ENCODE measurements around the gene RPS6KB2. TPM values are rescaled to one million over a fixed set of nuclear protein-coding genes. Genes with fewer than 3 reads are reported as not detected.

Gene RPS6KB2
- total RNA-seq, 1 experiment from 2014 or later: 116 TPM

DNA sequence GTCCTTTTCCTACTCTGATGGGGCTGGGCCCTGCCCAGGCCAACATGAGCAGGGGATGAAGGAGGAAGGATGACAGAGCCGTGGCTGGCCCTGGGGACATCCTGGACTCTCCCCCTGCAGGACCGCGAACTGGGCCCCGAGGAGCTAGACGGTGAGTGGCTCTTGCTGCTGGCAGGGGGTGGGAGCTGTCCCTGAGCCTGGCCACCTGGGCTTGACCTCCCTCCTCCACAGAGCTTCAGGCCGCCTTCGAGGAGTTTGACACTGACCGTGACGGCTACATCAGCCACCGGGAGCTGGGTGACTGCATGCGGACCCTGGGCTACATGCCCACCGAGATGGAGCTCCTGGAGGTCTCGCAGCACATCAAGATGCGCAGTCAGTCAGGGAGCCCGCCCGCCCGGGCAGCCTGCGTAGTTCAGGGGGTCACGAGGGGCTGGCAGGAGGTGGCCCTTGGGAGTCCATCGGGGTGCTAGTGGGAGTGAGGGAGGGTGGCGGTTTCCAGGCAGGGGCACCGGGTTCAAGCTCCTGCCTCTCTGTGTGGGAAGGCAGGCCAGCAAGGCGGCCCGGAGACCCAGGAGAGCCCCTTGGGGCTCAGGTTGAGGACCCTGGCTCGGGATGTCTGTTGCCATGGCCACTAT is 27.9 kb downstream of the RPS6KB2 start:
- POLR2A ChIA-PET: no interaction called here
- Histone ChIP-seq H3K4me1 (no peaks in the 10 kb centered on the region), H3K4me3 (ENCODE audit: low read depth, low read length) (no peak overlapping the region), H3K9me3 (no peaks in the 10 kb centered on the region), H3K27me3 (replicated peaks; ENCODE audit: control insufficient read depth, insufficient read depth, low read length) (no peaks in the 10 kb centered on the region), H3K36me3 (ENCODE audit: control insufficient read depth, insufficient read depth, low read length) (no peaks in the 10 kb centered on the region)
- intact Hi-C loops (cut with micrococcal nuclease; ENCODE audit: unreplicated experiment): no loop called here
- no TSS peak for BruUV-seq (replicated peaks)
- CTCF ChIA-PET: interaction anchor here (0.6 to 1.0 kb wide), 2 partner anchors 8 to 55 kb away, joined by 3 read pairs; partner anchors contain the start of gene PPP1CA
- no peaks in the 10 kb centered on the region for H3K36me3 Mint-ChIP-seq (ENCODE audit: insufficient read depth, unreplicated experiment)
- H3K27ac Mint-ChIP-seq (ENCODE audit: unreplicated experiment): no peak overlapping the region
- H3K4me3 Mint-ChIP-seq (ENCODE audit: unreplicated experiment): no peak overlapping the region
- no peaks in the 10 kb centered on the region for H3K9me3 Mint-ChIP-seq (ENCODE audit: unreplicated experiment)
- TF ChIP-seq, protein P1, sequence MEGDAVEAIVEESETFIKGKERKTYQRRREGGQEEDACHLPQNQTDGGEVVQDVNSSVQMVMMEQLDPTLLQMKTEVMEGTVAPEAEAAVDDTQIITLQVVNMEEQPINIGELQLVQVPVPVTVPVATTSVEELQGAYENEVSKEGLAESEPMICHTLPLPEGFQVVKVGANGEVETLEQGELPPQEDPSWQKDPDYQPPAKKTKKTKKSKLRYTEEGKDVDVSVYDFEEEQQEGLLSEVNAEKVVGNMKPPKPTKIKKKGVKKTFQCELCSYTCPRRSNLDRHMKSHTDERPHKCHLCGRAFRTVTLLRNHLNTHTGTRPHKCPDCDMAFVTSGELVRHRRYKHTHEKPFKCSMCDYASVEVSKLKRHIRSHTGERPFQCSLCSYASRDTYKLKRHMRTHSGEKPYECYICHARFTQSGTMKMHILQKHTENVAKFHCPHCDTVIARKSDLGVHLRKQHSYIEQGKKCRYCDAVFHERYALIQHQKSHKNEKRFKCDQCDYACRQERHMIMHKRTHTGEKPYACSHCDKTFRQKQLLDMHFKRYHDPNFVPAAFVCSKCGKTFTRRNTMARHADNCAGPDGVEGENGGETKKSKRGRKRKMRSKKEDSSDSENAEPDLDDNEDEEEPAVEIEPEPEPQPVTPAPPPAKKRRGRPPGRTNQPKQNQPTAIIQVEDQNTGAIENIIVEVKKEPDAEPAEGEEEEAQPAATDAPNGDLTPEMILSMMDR (IDR thresholded peaks at IDR 0.05; ENCODE audit: insufficient read depth in 1 of 2, low read depth in 1 of 2, low read length in 1 of 2, severe bottlenecking in 1 of 2, unreplicated experiment in 1 of 2): no peak
- H3K27me3 Mint-ChIP-seq (ENCODE audit: insufficient read depth, unreplicated experiment): no peaks in the 10 kb centered on the region
- no peaks in the 10 kb centered on the region for H3K4me1 Mint-ChIP-seq (ENCODE audit: low read depth, unreplicated experiment)
- peak in 1 of 2 experiments; percentile 40 for DNase-seq

DNA sequence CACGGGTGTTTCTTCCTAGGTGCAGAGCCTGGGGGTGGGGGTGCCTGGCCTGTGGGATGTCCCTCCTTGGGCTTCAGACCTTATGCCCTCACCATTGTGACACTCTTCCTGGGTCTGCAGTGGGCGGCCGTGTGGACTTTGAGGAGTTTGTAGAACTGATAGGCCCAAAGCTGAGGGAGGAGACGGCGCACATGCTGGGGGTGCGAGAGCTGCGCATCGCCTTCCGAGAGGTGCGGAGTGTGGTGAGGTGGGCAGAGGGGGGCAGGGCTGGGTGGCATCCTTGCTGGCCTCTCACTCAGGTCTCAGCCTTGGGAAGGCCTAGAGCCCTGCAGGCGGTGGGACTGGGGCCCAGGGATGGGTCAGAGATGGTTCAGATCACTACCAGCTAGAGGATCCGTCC is 29.2 kb downstream of the RPS6KB2 start:
- ChIA-PET POLR2A (no interaction called here), CTCF (no interaction called here)
- no peaks in the 10 kb centered on the region for H3K36me3 Mint-ChIP-seq (ENCODE audit: insufficient read depth, unreplicated experiment)
- H3K27me3 Mint-ChIP-seq (ENCODE audit: insufficient read depth, unreplicated experiment): no peaks in the 10 kb centered on the region
- H3K4me1 Mint-ChIP-seq (ENCODE audit: low read depth, unreplicated experiment): no peaks in the 10 kb centered on the region
- no peaks in the 10 kb centered on the region for H3K27me3 ChIP-seq (replicated peaks; ENCODE audit: control insufficient read depth, insufficient read depth, low read length)
- no peak overlapping the region for H3K4me3 Mint-ChIP-seq (ENCODE audit: unreplicated experiment)
- H3K9me3 ChIP-seq: no peaks in the 10 kb centered on the region
- no peaks in the 10 kb centered on the region for H3K4me1 ChIP-seq
- H3K27ac Mint-ChIP-seq (ENCODE audit: unreplicated experiment): no peak overlapping the region
- no TSS peak for BruUV-seq (replicated peaks)
- H3K4me3 ChIP-seq (ENCODE audit: low read depth, low read length): no peak overlapping the region
- TF ChIP-seq, protein P1 (IDR thresholded peaks at IDR 0.05; ENCODE audit: insufficient read depth in 1 of 2, low read depth in 1 of 2, low read length in 1 of 2, severe bottlenecking in 1 of 2, unreplicated experiment in 1 of 2): no peak
- DNase-seq: peak in 1 of 2 experiments; percentile 35
- no peaks in the 10 kb centered on the region for H3K36me3 ChIP-seq (ENCODE audit: control insufficient read depth, insufficient read depth, low read length)
- intact Hi-C loops (cut with micrococcal nuclease; ENCODE audit: unreplicated experiment): no loop called here
- no peaks in the 10 kb centered on the region for H3K9me3 Mint-ChIP-seq (ENCODE audit: unreplicated experiment)

DNA sequence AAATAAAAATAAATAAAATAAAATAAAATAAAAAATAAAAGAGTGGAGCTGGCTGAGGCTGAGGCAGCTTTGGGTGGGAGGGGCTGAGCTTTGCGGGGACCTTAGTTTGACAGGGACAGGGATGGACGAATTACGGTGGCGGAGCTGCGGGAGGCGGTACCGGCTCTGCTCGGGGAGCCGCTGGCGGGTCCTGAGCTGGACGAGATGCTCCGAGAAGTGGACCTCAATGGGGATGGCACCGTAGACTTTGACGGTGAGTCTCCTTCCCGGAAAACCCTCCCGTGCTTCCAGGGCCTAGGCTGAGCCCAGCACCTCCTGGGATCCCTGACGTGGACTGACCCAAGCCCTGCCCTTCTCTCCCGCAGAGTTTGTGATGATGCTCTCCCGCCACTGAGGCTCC is 30.0 kb downstream of the RPS6KB2 start:
- Mint-ChIP-seq H3K4me1 (ENCODE audit: low read depth, unreplicated experiment) (no peaks in the 10 kb centered on the region), H3K27ac (ENCODE audit: unreplicated experiment) (no peak overlapping the region), H3K9me3 (ENCODE audit: unreplicated experiment) (no peaks in the 10 kb centered on the region), H3K36me3 (ENCODE audit: insufficient read depth, unreplicated experiment) (peaks cover 7% of the 10 kb centered on the region), H3K4me3 (ENCODE audit: unreplicated experiment) (no peak overlapping the region), H3K27me3 (ENCODE audit: insufficient read depth, unreplicated experiment) (no peaks in the 10 kb centered on the region)
- TF ChIP-seq, protein P1 (IDR thresholded peaks at IDR 0.05; ENCODE audit: insufficient read depth in 1 of 2, low read depth in 1 of 2, low read length in 1 of 2, severe bottlenecking in 1 of 2, unreplicated experiment in 1 of 2): no peak
- Histone ChIP-seq H3K4me3 (ENCODE audit: low read depth, low read length) (no peak overlapping the region), H3K36me3 (ENCODE audit: control insufficient read depth, insufficient read depth, low read length) (no peaks in the 10 kb centered on the region), H3K27me3 (replicated peaks; ENCODE audit: control insufficient read depth, insufficient read depth, low read length) (no peaks in the 10 kb centered on the region), H3K9me3 (no peaks in the 10 kb centered on the region), H3K4me1 (no peaks in the 10 kb centered on the region)
- intact Hi-C loops (cut with micrococcal nuclease; ENCODE audit: unreplicated experiment): no loop called here
- ChIA-PET CTCF (no interaction called here), POLR2A (no interaction called here)
- DNase-seq: no peak
- no TSS peak for BruUV-seq (replicated peaks)
